ENCODE data around the gene VGLL2. TPM values are rescaled to one million over a fixed set of nuclear protein-coding genes. Genes with fewer than 3 reads are reported as not detected.

The VGLL2 gene
- total RNA-seq, 2 experiments from 2014 or later: not detected

DNA sequence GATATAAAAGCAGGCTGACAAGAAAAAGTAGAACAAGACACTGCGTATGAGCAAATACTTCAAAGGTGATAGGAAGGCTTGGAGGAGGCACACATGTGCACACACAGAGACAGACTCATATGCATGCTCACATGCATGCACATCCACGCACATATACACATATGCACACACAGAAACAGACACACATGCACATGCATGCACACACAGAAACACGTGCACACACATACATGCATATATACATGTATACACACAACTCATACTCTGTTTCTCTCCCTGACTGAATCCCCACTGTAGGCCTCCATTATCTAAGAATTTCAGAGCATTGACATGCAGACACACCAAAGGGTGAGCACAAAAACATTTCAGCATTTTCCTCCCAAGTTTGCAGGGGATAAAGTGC is 43.7 kb downstream of the VGLL2 start:
- Mint-ChIP-seq H3K36me3 (ENCODE audit: low read depth) (no peaks in the 10 kb centered on the region), H3K4me3 (no peak overlapping the region), H3K4me1 (ENCODE audit: low read depth) (no peaks in the 10 kb centered on the region), H3K27ac (no peak overlapping the region), H3K9me3 (no peaks in the 10 kb centered on the region), H3K27me3 (peaks cover 31% of the 10 kb centered on the region)
- intact Hi-C loops (cut with DNase I, micrococcal nuclease): no loop called here
- ChIA-PET POLR2A (no interaction called here), CTCF (no interaction called here)
- Histone ChIP-seq H3K36me3 (ENCODE audit: insufficient read depth, low read length) (no peaks in the 10 kb centered on the region), H3K4me1 (ENCODE audit: insufficient read depth, low read length) (no peaks in the 10 kb centered on the region), H3K4me3 (ENCODE audit: low read length) (no peak overlapping the region), H3K9me3 (ENCODE audit: control insufficient read depth in 1 of 2, insufficient read depth in 1 of 2, low read length in 2 of 2) (no peaks in the 10 kb centered on the region), H3K27me3 (ENCODE audit: control insufficient read depth in 1 of 2, insufficient read depth in 2 of 2, low read length in 2 of 2) (peaks cover 0 to 4% of the 10 kb centered on the region in 2 experiments), H3K27ac (ENCODE audit: low read depth in 1 of 2, low read length in 2 of 2) (no peak overlapping the region)
- ATAC-seq (ENCODE audit: poor library complexity): no peak
- no peak for DNase-seq
- no peak for TF ChIP-seq CTCF (IDR thresholded peaks at IDR 0.05)

- Histone ChIP-seq H3K9me3 (ENCODE audit: control insufficient read depth in 1 of 2, insufficient read depth in 1 of 2, low read length in 2 of 2) (no peaks in the 10 kb centered on the region), H3K27ac (ENCODE audit: low read depth in 1 of 2, low read length in 2 of 2) (no peak overlapping the region), H3K36me3 (ENCODE audit: insufficient read depth, low read length) (no peaks in the 10 kb centered on the region), H3K27me3 (ENCODE audit: control insufficient read depth in 1 of 2, insufficient read depth in 2 of 2, low read length in 2 of 2) (peaks cover 0 to 4% of the 10 kb centered on the region in 2 experiments), H3K4me3 (ENCODE audit: low read length) (no peak overlapping the region), H3K4me1 (ENCODE audit: insufficient read depth, low read length) (no peaks in the 10 kb centered on the region)
- no peak for ATAC-seq (ENCODE audit: poor library complexity)
- intact Hi-C loops (cut with DNase I, micrococcal nuclease): no loop called here
- H3K4me1 Mint-ChIP-seq (ENCODE audit: low read depth): no peaks in the 10 kb centered on the region
- DNase-seq: no peak
- no peak overlapping the region for H3K27ac Mint-ChIP-seq
- no peaks in the 10 kb centered on the region for H3K36me3 Mint-ChIP-seq (ENCODE audit: low read depth)
- no peak overlapping the region for H3K4me3 Mint-ChIP-seq
- no peak for TF ChIP-seq CTCF (IDR thresholded peaks at IDR 0.05)
- POLR2A ChIA-PET: no interaction called here
- H3K9me3 Mint-ChIP-seq: no peaks in the 10 kb centered on the region
- CTCF ChIA-PET: no interaction called here
- H3K27me3 Mint-ChIP-seq: peaks cover 28% of the 10 kb centered on the region
These were observed 44.3 kb downstream of the VGLL2 start for GRCh38 chr6:117309611-117310010.

GRCh38 chr6:117311310-117311709 is 46.0 kb downstream of the VGLL2 start:
- Mint-ChIP-seq H3K36me3 (ENCODE audit: low read depth) (no peaks in the 10 kb centered on the region), H3K27me3 (peaks cover 29% of the 10 kb centered on the region), H3K9me3 (no peaks in the 10 kb centered on the region), H3K4me1 (ENCODE audit: low read depth) (no peaks in the 10 kb centered on the region), H3K27ac (no peak overlapping the region), H3K4me3 (no peak overlapping the region)
- no peak for ATAC-seq (ENCODE audit: poor library complexity)
- peaks cover 0 to 4% of the 10 kb centered on the region in 2 experiments for H3K27me3 ChIP-seq (ENCODE audit: control insufficient read depth in 1 of 2, insufficient read depth in 2 of 2, low read length in 2 of 2)
- TF ChIP-seq CTCF (IDR thresholded peaks at IDR 0.05): no peak
- no peak overlapping the region for H3K4me3 ChIP-seq (ENCODE audit: low read length)
- no peaks in the 10 kb centered on the region for H3K4me1 ChIP-seq (ENCODE audit: insufficient read depth, low read length)
- no peak overlapping the region for H3K27ac ChIP-seq (ENCODE audit: low read depth in 1 of 2, low read length in 2 of 2)
- no peaks in the 10 kb centered on the region for H3K9me3 ChIP-seq (ENCODE audit: control insufficient read depth in 1 of 2, insufficient read depth in 1 of 2, low read length in 2 of 2)
- CTCF ChIA-PET: no interaction called here
- intact Hi-C loops (cut with DNase I, micrococcal nuclease): no loop called here
- no peaks in the 10 kb centered on the region for H3K36me3 ChIP-seq (ENCODE audit: insufficient read depth, low read length)
- DNase-seq: no peak
- POLR2A ChIA-PET: no interaction called here
